Endothelial cell of umbilical vein (primary cell): Measurements from ENCODE around the gene RHAG. TPM values are rescaled to one million over a fixed set of nuclear protein-coding genes. Genes with fewer than 3 reads are reported as not detected.

Experiments used
- BruUV-seq: library from RNA; stranded (reverse); fragments of 400-500 nt; replicated peaks from 2 replicates; lab custom pipeline; 2021; lab: Mats Ljungman, UMichigan
- CTCF ChIA-PET: fragments of 300-600, 350-600 bp; sonication (Branson Sonifier 250); formaldehyde crosslinking; loops from one replicate; lab custom pipeline; 2021; ENCODE audit warnings: antibody characterized with exemption, inconsistent platforms; lab: Charles Lee
- POLR2A ChIA-PET: fragments of 300-600, 350-600 bp; sonication (Branson Sonifier 250); formaldehyde crosslinking; loops from one replicate; lab custom pipeline; 2021; ENCODE audit warnings: antibody characterized with exemption, inconsistent platforms; lab: Charles Lee
- DNase-seq: peaks from one replicate; pipeline ENCODE4 v3.0.0-alpha.2; 2011; ENCODE audit warnings: low read depth, low spot score
- FAIRE-seq: peaks from 2 replicates; lab custom pipeline; 2011; peaks lifted over from hg19 to GRCh38; lab: Jason Lieb, UNC
- H2AFZ ChIP-seq: 2 replicates; pipeline ENCODE4 v1.6.0; 2012; ENCODE audit warnings: low read depth, low read length, control low read depth, inconsistent platforms
- H3K27ac ChIP-seq: 2 replicates; pipeline ENCODE4 v1.5.1; 2011; ENCODE audit warnings: low read depth, mild to moderate bottlenecking, control low read depth, low read length, moderate library complexity; ENCODE audit not compliant: insufficient read depth
- H3K27me3 ChIP-seq, 2 experiments: 2 replicates each; pipeline versions ENCODE4 v1.6.0 to v1.6.1; 2011; ENCODE audit warnings: low read length in 2 of 2, mixed read lengths in 1 of 2; ENCODE audit not compliant: control insufficient read depth in 2 of 2, insufficient read depth in 2 of 2
- H3K36me3 ChIP-seq, 2 experiments: 2 replicates in 1 of 2; 3 replicates in 1 of 2; pipeline ENCODE4 v1.5.1; 2011; ENCODE audit warnings: low read length in 2 of 2, mild to moderate bottlenecking in 1 of 2, moderate library complexity in 1 of 2; ENCODE audit not compliant: control insufficient read depth in 2 of 2, insufficient read depth in 2 of 2; ENCODE audit errors: extremely low read depth in 1 of 2
- H3K4me1 ChIP-seq: 3 replicates; pipeline ENCODE4 v1.5.1; 2011; ENCODE audit warnings: mild to moderate bottlenecking, low read length; ENCODE audit not compliant: control insufficient read depth, insufficient read depth; ENCODE audit errors: extremely low read depth
- H3K4me2 ChIP-seq: 2 replicates; pipeline ENCODE4 v1.6.1; 2011; ENCODE audit warnings: low read length, control low read depth, mixed read lengths; ENCODE audit not compliant: insufficient read depth
- H3K4me3 ChIP-seq, 3 experiments: fragments of 200-600 bp in 1 of 3; sonication (generic), shearing (Covaris generic) in 1 of 3; replicated peaks in 1 of 3; 2 replicates each; pipeline ENCODE4 v1.5.1; 2011 to 2016; ENCODE audit warnings: control low read depth in 3 of 3, low read length in 3 of 3, mild to moderate bottlenecking in 2 of 3, inconsistent platforms in 1 of 3, low read depth in 1 of 3, moderate library complexity in 1 of 3; ENCODE audit not compliant: insufficient read depth in 1 of 3
- H3K79me2 ChIP-seq: 2 replicates; pipeline ENCODE4 v1.6.0; 2012; ENCODE audit warnings: low read length, inconsistent platforms; ENCODE audit not compliant: control insufficient read depth, insufficient read depth
- H3K9ac ChIP-seq: replicated peaks from 2 replicates; pipeline ENCODE3; 2011; ENCODE audit warnings: low read length, control low read depth; ENCODE audit not compliant: insufficient read depth; ENCODE audit errors: extremely low read depth
- H3K9me1 ChIP-seq: replicated peaks from 3 replicates; pipeline ENCODE4 v1.6.0; 2011; ENCODE audit warnings: mild to moderate bottlenecking, low read length; ENCODE audit not compliant: control insufficient read depth, insufficient read depth; ENCODE audit errors: extremely low read depth
- H3K9me3 ChIP-seq: replicated peaks from 2 replicates; pipeline ENCODE4 v1.5.1; 2012; ENCODE audit warnings: low read length, inconsistent platforms; ENCODE audit not compliant: control insufficient read depth, insufficient read depth
- H4K20me1 ChIP-seq: replicated peaks from 2 replicates; pipeline ENCODE3; 2011; ENCODE audit warnings: mild to moderate bottlenecking, low read length; ENCODE audit not compliant: control insufficient read depth, insufficient read depth; ENCODE audit errors: extremely low read depth
- EZH2 ChIP-seq: IDR thresholded peaks from 2 replicates; pipeline ENCODE4 v1.6.1; 2012; ENCODE audit warnings: borderline replicate concordance, low read depth, mild to moderate bottlenecking, moderate library complexity, low read length, inconsistent platforms; ENCODE audit not compliant: severe bottlenecking
- FOS ChIP-seq: IDR thresholded peaks from 2 replicates; pipeline ENCODE4 v1.6.1; 2011; ENCODE audit warnings: mild to moderate bottlenecking, low read length, moderate library complexity, borderline replicate concordance; ENCODE audit not compliant: insufficient read depth
- GATA2 ChIP-seq: IDR thresholded peaks from 2 replicates; pipeline ENCODE4 v1.7.0; 2011; ENCODE audit warnings: low read depth, mild to moderate bottlenecking, moderate library complexity, mixed read lengths, low read length; ENCODE audit not compliant: insufficient read length, insufficient read depth
- JUN ChIP-seq: IDR thresholded peaks from 2 replicates; pipeline ENCODE4 v1.6.1; 2011; ENCODE audit warnings: borderline replicate concordance, low read depth; ENCODE audit not compliant: insufficient read length, insufficient read depth
- MYC ChIP-seq: IDR thresholded peaks from one replicate; pipeline ENCODE4 v1.6.1; 2011; ENCODE audit warnings: mild to moderate bottlenecking, low read depth, low read length
- POLR2A ChIP-seq: IDR thresholded peaks from 2 replicates; pipeline ENCODE4 v1.6.1; 2012; ENCODE audit warnings: low read depth, mild to moderate bottlenecking, control low read depth, low read length
- POLR2AphosphoS5 ChIP-seq: IDR thresholded peaks from 2 replicates; pipeline ENCODE4 v1.6.1; 2012; ENCODE audit warnings: low read depth, mild to moderate bottlenecking, control low read depth, low read length, moderate library complexity; ENCODE audit not compliant: insufficient read depth
- dilution Hi-C: fragments of 300-500 bp; cut with MboI; formaldehyde crosslinking; loops from one replicate; pipeline ENCODE4 v1.15.0; 2019; ENCODE audit warnings: low sequenced_read_pairs; ENCODE audit not compliant: extremely low pct_ligation_motif_present
- intact Hi-C: fragments of 100-400 bp; cut with micrococcal nuclease; formaldehyde crosslinking; loops from one replicate; pipeline ENCODE4 v1.10.0; 2022
- polyA plus RNA-seq, 4 experiments: library from polyadenylated mRNA; depleted of rRNA in 3 of 4; stranded (reverse) in 3 of 4; unstranded in 1 of 4; fragments of >200 nt; gene quantifications; 2 replicates each; pipeline versions ENCODE4 v1.2.1 to v1.2.3, GENCODE V29; 2011 to 2012; ENCODE audit warnings: missing spikeins in 1 of 4
- total RNA-seq: library from RNA; stranded (reverse); gene quantifications from 2 replicates; pipeline ENCODE4 v1.2.3, GENCODE V29; 2021
- TF ChIP-seq, protein P1 (sequence below), 2 donors: IDR thresholded peaks; 1 replicate in 1 of 2; 2 replicates in 1 of 2; pipeline ENCODE4 v1.5.1; 2011; ENCODE audit warnings: low read length in 2 of 2, mild to moderate bottlenecking in 2 of 2, moderate library complexity in 2 of 2, control low read depth in 1 of 2, inconsistent platforms in 1 of 2, low read depth in 1 of 2; ENCODE audit not compliant: insufficient read depth in 1 of 2; ENCODE audit errors: extremely low read depth in 1 of 2
- TF ChIP-seq, protein P2 (sequence below): IDR thresholded peaks from 2 replicates; pipeline ENCODE4 v1.6.1; 2011; ENCODE audit not compliant: insufficient read depth, insufficient read length

Gene RHAG
- total and polyA plus RNA-seq, 2 donors (not counting 3 experiments of a cell fraction or from before 2014, with no cell fraction given): not detected

DNA sequence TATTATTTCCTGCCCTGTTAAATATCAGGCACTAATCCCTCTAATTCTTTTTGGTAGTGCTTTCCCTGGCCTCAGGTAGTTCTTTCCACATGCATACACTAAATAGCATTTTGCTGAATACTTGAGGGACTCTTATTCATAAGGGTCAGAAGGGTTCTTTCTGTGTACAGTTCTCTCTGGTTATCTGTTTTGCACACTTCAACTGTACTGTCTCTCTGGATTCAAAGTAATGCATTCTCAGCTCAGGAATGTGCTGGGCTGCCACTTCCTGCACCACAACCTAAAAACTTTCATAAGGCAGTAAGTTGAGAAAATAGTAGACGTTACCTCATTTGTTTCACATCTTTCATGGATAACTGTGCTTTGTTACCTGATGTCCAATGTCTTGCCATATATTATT lies 54.1 kb downstream of the RHAG start:
- Histone ChIP-seq H3K9ac (no peak overlapping the region), H3K27ac (no peak overlapping the region), H3K36me3 (no peaks in the 10 kb centered on the region), H3K27me3 (peaks cover 0 to 2% of the 10 kb centered on the region in 2 experiments), H3K9me1 (no peaks in the 10 kb centered on the region), H3K4me3 (no peak overlapping the region), H3K4me1 (no peaks in the 10 kb centered on the region), H2AFZ (no peak overlapping the region), H3K9me3 (no peaks in the 10 kb centered on the region), H4K20me1 (no peaks in the 10 kb centered on the region), H3K4me2 (no peak overlapping the region), H3K79me2 (no peaks in the 10 kb centered on the region)
- intact Hi-C loops (no loop called here), dilution Hi-C loops (no loop called here)
- FAIRE-seq (no peak), DNase-seq (no peak)
- BruUV-seq: no TSS peak
- ChIA-PET CTCF (no interaction called here), POLR2A (no interaction called here)
- TF ChIP-seq POLR2AphosphoS5 (no peak), GATA2 (no peak)

DNA sequence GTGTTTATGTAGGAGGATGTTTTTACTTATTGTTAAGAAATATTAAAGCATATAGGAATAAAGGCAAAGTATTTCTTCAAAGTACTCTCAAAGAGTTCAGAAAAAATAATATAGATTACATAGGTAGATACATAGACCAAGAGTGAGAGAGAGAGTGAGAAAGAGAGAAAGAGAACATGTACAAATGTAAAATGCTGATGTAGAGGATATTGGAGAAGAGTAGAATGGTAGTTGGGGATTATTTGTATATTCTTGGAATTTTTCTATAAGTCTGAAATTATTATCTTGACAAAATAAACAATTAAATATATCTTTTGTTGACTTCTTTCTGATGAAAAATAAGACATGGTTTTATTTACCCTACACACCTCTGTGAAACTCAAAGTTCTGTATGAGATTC lies 57.0 kb downstream of the RHAG start:
- no peak overlapping the region for H3K9ac ChIP-seq
- TF ChIP-seq JUN (no peak), GATA2 (no peak), POLR2AphosphoS5 (no peak), EZH2 (no peak), FOS (no peak), MYC (no peak), POLR2A (no peak)
- TF ChIP-seq, protein P1, sequence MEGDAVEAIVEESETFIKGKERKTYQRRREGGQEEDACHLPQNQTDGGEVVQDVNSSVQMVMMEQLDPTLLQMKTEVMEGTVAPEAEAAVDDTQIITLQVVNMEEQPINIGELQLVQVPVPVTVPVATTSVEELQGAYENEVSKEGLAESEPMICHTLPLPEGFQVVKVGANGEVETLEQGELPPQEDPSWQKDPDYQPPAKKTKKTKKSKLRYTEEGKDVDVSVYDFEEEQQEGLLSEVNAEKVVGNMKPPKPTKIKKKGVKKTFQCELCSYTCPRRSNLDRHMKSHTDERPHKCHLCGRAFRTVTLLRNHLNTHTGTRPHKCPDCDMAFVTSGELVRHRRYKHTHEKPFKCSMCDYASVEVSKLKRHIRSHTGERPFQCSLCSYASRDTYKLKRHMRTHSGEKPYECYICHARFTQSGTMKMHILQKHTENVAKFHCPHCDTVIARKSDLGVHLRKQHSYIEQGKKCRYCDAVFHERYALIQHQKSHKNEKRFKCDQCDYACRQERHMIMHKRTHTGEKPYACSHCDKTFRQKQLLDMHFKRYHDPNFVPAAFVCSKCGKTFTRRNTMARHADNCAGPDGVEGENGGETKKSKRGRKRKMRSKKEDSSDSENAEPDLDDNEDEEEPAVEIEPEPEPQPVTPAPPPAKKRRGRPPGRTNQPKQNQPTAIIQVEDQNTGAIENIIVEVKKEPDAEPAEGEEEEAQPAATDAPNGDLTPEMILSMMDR (IDR thresholded peaks at IDR 0.05; ENCODE audit: extremely low read depth in 1 of 2, insufficient read depth in 1 of 2, low read depth in 1 of 2, low read length in 2 of 2): no peak
- TF ChIP-seq, protein P2, sequence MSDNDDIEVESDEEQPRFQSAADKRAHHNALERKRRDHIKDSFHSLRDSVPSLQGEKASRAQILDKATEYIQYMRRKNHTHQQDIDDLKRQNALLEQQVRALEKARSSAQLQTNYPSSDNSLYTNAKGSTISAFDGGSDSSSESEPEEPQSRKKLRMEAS: no peak
- H3K9me1 ChIP-seq: no peaks in the 10 kb centered on the region
- ChIA-PET POLR2A (no interaction called here), CTCF (no interaction called here)
- FAIRE-seq: no peak
- no peak overlapping the region for H3K4me2 ChIP-seq
- no TSS peak for BruUV-seq
- H3K27me3 ChIP-seq: peaks cover 0 to 2% of the 10 kb centered on the region in 2 experiments
- H2AFZ ChIP-seq: no peak overlapping the region
- no peak overlapping the region for H3K4me3 ChIP-seq
- no peaks in the 10 kb centered on the region for H3K36me3 ChIP-seq
- H3K9me3 ChIP-seq: no peaks in the 10 kb centered on the region
- no peak overlapping the region for H3K27ac ChIP-seq
- dilution Hi-C loops: no loop called here
- no peaks in the 10 kb centered on the region for H3K79me2 ChIP-seq
- intact Hi-C loops: no loop called here
- DNase-seq: no peak
- H4K20me1 ChIP-seq: no peaks in the 10 kb centered on the region
- H3K4me1 ChIP-seq: no peaks in the 10 kb centered on the region
